HepG2 (cell line): Measurements from ENCODE around the gene POLR3E. TPM values are rescaled to one million over a fixed set of nuclear protein-coding genes. Genes with fewer than 3 reads are reported as not detected.
A peak's percentile ranks its signal among the peaks of the same experiment; 100 is the strongest.

Experiments
- CAMTA2 ChIP-seq: sonication (generic); formaldehyde crosslinking; IDR thresholded peaks from 2 replicates; pipeline ENCODE4 v1.4.0; 2020; ENCODE audit warnings: mild to moderate bottlenecking, missing genetic modification reagents, borderline replicate concordance
- HES4 ChIP-seq: sonication (generic); formaldehyde crosslinking; IDR thresholded peaks from 2 replicates; pipeline ENCODE4 v1.9.0; 2021; ENCODE audit warnings: mild to moderate bottlenecking, missing genetic modification reagents, borderline replicate concordance
- ISX ChIP-seq: sonication (generic); formaldehyde crosslinking; conservative IDR thresholded peaks from 2 replicates; pipeline ENCODE4 v1.5.0; 2020; ENCODE audit warnings: missing genetic modification reagents
- JUN ChIP-seq: sonication (generic); formaldehyde crosslinking; IDR thresholded peaks from 2 replicates; pipeline ENCODE4 v1.4.0; 2020; ENCODE audit warnings: mild to moderate bottlenecking, missing genetic modification reagents
- MIER2 ChIP-seq: IDR thresholded peaks from 2 replicates; pipeline ENCODE4 v1.6.1; 2016; ENCODE audit warnings: missing biosample characterization, missing genetic modification reagents
- NR2C2 ChIP-seq: sonication (generic); formaldehyde crosslinking; IDR thresholded peaks from 2 replicates; pipeline ENCODE4 v1.4.0; 2020; ENCODE audit warnings: missing genetic modification reagents, mild to moderate bottlenecking, moderate library complexity, borderline replicate concordance
- ZNF205 ChIP-seq: IDR thresholded peaks from 2 replicates; pipeline ENCODE4 v1.6.1; 2018; ENCODE audit warnings: missing biosample characterization, missing genetic modification reagents
- ZNF256 ChIP-seq: sonication (generic); formaldehyde crosslinking; conservative IDR thresholded peaks from 2 replicates; pipeline ENCODE4 v1.4.0; 2020; ENCODE audit warnings: missing genetic modification reagents
- ZNF274 ChIP-seq: sonication (generic); formaldehyde crosslinking; IDR thresholded peaks from 2 replicates; pipeline ENCODE4 v1.5.1; 2020; ENCODE audit warnings: mild to moderate bottlenecking, missing genetic modification reagents
- ZNF292 ChIP-seq: sonication (generic); formaldehyde crosslinking; IDR thresholded peaks from 2 replicates; pipeline ENCODE4 v1.8.1; 2022; ENCODE audit warnings: mild to moderate bottlenecking, low read depth, missing genetic modification reagents, borderline replicate concordance
- polyA plus RNA-seq, 8 experiments: library from polyadenylated mRNA; depleted of rRNA in 3 of 8; stranded (reverse) in 7 of 8; unstranded in 1 of 8; fragments of >200 nt; fragmentation: Illumina TruSeq in 4 of 8; extraction: Trizol in 4 of 8; gene quantifications; 2 replicates each; pipeline versions ENCODE4 v1.2.1 to v1.2.3, GENCODE V29; 2011 to 2016; ENCODE audit warnings: low read depth in 4 of 8, missing spikeins in 1 of 8, mixed read lengths in 1 of 8; ENCODE audit not compliant: insufficient read depth in 1 of 8
- total RNA-seq, 5 experiments: library from RNA; depleted of rRNA; stranded (reverse); fragments of >200 nt; fragmentation: Illumina TruSeq; extraction: Trizol; gene quantifications; 2 replicates each; pipeline ENCODE4 v1.2.3, GENCODE V29; 2016; ENCODE audit warnings: low read depth in 1 of 5
- TF ChIP-seq, protein P1 (sequence below): IDR thresholded peaks from 2 replicates; pipeline ENCODE4 v1.6.1; 2016; ENCODE audit warnings: missing compliant biosample characterization, missing genetic modification reagents, borderline replicate concordance
- TF ChIP-seq, protein P2 (sequence below): IDR thresholded peaks from 2 replicates; pipeline ENCODE4 v1.6.1; 2016; ENCODE audit warnings: missing biosample characterization, missing genetic modification reagents, low read depth
- TF ChIP-seq, protein P3 (sequence below): sonication (generic); formaldehyde crosslinking; IDR thresholded peaks from 2 replicates; pipeline ENCODE4 v1.4.0; 2020; ENCODE audit warnings: missing genetic modification reagents
- TF ChIP-seq, protein P4 (sequence below): sonication (generic); formaldehyde crosslinking; IDR thresholded peaks from 2 replicates; pipeline ENCODE4 v1.9.0; 2021; ENCODE audit warnings: missing genetic modification reagents, borderline replicate concordance
- TF ChIP-seq, protein P5 (sequence below): sonication (generic); formaldehyde crosslinking; IDR thresholded peaks from 2 replicates; pipeline ENCODE4 v1.4.0; 2020; ENCODE audit warnings: missing genetic modification reagents, borderline replicate concordance
- TF ChIP-seq, protein P6 (sequence below): sonication (generic); formaldehyde crosslinking; IDR thresholded peaks from 2 replicates; pipeline ENCODE4 v1.8.0; 2022; ENCODE audit warnings: low read depth, missing genetic modification reagents

The POLR3E gene
- total and polyA plus RNA-seq, 2 of the 13 experiments (the other 11 are each of a cell fraction or from before 2014, with no cell fraction given): 135 to 262 TPM

DNA sequence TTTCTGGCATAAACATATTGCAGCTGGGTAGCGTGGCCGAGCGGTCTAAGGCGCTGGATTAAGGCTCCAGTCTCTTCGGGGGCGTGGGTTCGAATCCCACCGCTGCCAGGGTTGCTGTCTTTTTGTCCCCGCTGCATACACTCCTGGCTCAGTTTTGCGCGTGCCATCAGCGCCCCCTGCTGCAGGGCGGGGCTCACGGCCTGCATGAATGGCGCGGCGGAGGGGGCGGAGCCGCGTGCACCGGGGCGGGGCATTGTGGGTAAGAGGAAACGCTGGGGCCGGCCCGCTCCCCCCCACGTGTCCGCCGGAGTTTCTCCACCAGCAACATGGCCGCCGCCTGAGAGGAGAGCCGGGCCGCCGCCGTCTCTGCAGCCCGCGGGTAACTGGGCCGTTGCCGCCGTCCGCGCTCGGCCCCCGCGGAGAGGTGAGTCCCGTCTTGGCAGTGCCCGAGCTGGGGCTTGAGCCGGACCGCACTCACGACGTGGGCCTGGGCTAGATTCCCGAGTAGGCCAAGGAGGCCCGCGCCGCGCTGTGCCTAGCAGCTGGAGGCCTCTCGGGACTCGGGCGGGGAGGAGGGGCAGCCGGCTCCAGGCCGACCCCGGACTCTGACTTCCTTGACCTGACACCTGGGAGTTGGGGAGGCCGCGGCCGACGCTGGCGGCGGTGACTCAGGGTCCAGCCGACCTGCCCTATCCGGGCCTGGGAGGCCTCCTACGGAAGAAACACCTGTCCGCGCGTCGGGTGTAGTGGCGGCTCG, at the start of gene POLR3E (continued):
- TF ChIP-seq ZNF274 (CRISPR knock-in tag): peak; percentile 99
- TF ChIP-seq ZNF256 (CRISPR knock-in tag): peak; percentile 62
- TF ChIP-seq, protein P1, sequence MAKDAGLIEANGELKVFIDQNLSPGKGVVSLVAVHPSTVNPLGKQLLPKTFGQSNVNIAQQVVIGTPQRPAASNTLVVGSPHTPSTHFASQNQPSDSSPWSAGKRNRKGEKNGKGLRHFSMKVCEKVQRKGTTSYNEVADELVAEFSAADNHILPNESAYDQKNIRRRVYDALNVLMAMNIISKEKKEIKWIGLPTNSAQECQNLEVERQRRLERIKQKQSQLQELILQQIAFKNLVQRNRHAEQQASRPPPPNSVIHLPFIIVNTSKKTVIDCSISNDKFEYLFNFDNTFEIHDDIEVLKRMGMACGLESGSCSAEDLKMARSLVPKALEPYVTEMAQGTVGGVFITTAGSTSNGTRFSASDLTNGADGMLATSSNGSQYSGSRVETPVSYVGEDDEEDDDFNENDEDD (CRISPR knock-in tag): peak; percentile 88
- TF ChIP-seq, protein P2, sequence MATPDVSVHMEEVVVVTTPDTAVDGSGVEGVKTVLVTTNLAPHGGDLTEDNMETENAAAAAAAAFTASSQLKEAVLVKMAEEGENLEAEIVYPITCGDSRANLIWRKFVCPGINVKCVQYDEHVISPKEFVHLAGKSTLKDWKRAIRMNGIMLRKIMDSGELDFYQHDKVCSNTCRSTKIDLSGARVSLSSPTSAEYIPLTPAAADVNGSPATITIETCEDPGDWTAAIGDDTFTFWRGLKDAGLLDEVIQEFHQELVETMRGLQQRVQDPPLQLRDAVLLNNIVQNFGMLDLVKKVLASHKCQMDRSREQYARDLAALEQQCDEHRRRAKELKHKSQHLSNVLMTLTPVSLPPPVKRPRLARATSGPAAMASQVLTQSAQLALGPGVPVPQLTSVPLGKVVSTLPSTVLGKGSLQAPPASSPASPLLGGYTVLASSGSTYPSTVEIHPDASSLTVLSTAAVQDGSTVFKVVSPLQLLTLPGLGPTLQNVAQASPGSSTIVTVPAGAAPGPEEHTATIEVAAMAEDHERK (CRISPR knock-in tag): peak; percentile 69; the same call in 1 of the 2 replicates
- TF ChIP-seq, protein P3, sequence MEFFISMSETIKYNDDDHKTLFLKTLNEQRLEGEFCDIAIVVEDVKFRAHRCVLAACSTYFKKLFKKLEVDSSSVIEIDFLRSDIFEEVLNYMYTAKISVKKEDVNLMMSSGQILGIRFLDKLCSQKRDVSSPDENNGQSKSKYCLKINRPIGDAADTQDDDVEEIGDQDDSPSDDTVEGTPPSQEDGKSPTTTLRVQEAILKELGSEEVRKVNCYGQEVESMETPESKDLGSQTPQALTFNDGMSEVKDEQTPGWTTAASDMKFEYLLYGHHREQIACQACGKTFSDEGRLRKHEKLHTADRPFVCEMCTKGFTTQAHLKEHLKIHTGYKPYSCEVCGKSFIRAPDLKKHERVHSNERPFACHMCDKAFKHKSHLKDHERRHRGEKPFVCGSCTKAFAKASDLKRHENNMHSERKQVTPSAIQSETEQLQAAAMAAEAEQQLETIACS: peak; percentile 30
- TF ChIP-seq JUN (CRISPR knock-in tag): peak; percentile 82
- TF ChIP-seq, protein P4, sequence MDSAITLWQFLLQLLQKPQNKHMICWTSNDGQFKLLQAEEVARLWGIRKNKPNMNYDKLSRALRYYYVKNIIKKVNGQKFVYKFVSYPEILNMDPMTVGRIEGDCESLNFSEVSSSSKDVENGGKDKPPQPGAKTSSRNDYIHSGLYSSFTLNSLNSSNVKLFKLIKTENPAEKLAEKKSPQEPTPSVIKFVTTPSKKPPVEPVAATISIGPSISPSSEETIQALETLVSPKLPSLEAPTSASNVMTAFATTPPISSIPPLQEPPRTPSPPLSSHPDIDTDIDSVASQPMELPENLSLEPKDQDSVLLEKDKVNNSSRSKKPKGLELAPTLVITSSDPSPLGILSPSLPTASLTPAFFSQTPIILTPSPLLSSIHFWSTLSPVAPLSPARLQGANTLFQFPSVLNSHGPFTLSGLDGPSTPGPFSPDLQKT (CRISPR knock-in tag): peak; percentile 44; the same call in 1 of the 2 replicates
- TF ChIP-seq, protein P5, sequence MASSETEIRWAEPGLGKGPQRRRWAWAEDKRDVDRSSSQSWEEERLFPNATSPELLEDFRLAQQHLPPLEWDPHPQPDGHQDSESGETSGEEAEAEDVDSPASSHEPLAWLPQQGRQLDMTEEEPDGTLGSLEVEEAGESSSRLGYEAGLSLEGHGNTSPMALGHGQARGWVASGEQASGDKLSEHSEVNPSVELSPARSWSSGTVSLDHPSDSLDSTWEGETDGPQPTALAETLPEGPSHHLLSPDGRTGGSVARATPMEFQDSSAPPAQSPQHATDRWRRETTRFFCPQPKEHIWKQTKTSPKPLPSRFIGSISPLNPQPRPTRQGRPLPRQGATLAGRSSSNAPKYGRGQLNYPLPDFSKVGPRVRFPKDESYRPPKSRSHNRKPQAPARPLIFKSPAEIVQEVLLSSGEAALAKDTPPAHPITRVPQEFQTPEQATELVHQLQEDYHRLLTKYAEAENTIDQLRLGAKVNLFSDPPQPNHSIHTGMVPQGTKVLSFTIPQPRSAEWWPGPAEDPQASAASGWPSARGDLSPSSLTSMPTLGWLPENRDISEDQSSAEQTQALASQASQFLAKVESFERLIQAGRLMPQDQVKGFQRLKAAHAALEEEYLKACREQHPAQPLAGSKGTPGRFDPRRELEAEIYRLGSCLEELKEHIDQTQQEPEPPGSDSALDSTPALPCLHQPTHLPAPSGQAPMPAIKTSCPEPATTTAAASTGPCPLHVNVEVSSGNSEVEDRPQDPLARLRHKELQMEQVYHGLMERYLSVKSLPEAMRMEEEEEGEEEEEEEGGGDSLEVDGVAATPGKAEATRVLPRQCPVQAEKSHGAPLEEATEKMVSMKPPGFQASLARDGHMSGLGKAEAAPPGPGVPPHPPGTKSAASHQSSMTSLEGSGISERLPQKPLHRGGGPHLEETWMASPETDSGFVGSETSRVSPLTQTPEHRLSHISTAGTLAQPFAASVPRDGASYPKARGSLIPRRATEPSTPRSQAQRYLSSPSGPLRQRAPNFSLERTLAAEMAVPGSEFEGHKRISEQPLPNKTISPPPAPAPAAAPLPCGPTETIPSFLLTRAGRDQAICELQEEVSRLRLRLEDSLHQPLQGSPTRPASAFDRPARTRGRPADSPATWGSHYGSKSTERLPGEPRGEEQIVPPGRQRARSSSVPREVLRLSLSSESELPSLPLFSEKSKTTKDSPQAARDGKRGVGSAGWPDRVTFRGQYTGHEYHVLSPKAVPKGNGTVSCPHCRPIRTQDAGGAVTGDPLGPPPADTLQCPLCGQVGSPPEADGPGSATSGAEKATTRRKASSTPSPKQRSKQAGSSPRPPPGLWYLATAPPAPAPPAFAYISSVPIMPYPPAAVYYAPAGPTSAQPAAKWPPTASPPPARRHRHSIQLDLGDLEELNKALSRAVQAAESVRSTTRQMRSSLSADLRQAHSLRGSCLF (CRISPR knock-in tag): 0 out of 2 replicates have a peak, but pooled peaks have one; percentile 25
- peak; percentile 91 for TF ChIP-seq MIER2 (CRISPR knock-in tag)
- peak; percentile 83; the same call in 1 of the 2 replicates for TF ChIP-seq CAMTA2 (CRISPR knock-in tag)
- TF ChIP-seq ZNF205 (CRISPR knock-in tag): peak; percentile 91
- TF ChIP-seq ISX (CRISPR knock-in tag): no peak
- peak; percentile 84 for TF ChIP-seq NR2C2
- peak; percentile 64 for TF ChIP-seq ZNF292 (CRISPR knock-in tag)
- peak; percentile 95 for TF ChIP-seq HES4
- TF ChIP-seq, protein P6, sequence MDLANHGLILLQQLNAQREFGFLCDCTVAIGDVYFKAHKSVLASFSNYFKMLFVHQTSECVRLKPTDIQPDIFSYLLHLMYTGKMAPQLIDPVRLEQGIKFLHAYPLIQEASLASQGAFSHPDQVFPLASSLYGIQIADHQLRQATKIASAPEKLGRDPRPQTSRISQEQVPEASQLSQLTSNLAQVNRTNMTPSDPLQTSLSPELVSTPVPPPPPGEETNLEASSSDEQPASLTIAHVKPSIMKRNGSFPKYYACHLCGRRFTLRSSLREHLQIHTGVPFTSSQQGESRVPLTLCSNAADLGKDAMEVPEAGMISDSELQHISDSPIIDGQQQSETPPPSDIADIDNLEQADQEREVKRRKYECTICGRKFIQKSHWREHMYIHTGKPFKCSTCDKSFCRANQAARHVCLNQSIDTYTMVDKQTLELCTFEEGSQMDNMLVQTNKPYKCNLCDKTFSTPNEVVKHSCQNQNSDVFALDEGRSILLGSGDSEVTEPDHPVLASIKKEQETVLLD: peak; percentile 60
